Lower leg skin (tissue), 3 donors: Measurements from ENCODE around the gene COPA.

ENCODE experiments used
- CTCF ChIP-seq, 3 donors: fragments of 450-650 bp; IDR thresholded peaks; one replicate each; pipeline ENCODE4 v1.5.1; 2016; ENCODE audit warnings: antibody characterized with exemption in 3 of 3, mild to moderate bottlenecking in 3 of 3, moderate library complexity in 2 of 3
- POLR2A ChIP-seq, 2 donors: fragments of 450-650 bp; IDR thresholded peaks; one replicate each; pipeline ENCODE4 v1.6.1; 2016 to 2017; ENCODE audit warnings: antibody characterized with exemption in 2 of 2, mild to moderate bottlenecking in 1 of 2, moderate library complexity in 1 of 2

- TF ChIP-seq POLR2A (IDR thresholded peaks at IDR 0.05) (no peak), CTCF (IDR thresholded peaks at IDR 0.05) (no peak)
Measured at GRCh38 chr1:160300173-160300572, 42.9 kb downstream of the COPA start.
